ENCODE measurements around the gene PRKAA2.

Gene PRKAA2

GRCh38 chr1:56713112-56713511, 68.0 kb downstream of the PRKAA2 start:
- DNase-seq (ENCODE audit: low read depth), result no peak

GRCh38 chr1:56715156-56715555, 70.0 kb downstream of the PRKAA2 start:
- no peak for DNase-seq (ENCODE audit: low read depth)

DNA sequence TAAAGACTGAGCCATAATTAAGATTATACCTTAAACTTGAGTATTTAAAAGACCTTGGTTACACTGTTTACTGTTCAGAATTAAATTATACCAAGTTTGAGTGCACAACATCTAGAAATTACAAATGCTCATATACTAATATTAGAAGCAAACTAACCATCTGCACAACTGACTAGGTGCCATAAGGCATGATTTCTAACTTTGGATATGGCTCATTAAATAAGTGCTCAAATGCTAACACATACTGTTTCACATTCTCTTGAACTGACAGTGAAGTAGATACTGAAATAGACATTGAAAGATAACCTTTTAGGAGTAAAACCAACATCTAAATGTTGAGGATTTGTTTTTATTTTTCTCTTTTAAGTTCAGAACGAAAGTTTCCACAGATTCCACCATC, 74.1 kb downstream of the PRKAA2 start:
- DNase-seq (ENCODE audit: low read depth), result no peak

GRCh38 chr1:56726706-56727105, 81.6 kb downstream of the PRKAA2 start:
- DNase-seq (ENCODE audit: low read depth), result no peak

DNA sequence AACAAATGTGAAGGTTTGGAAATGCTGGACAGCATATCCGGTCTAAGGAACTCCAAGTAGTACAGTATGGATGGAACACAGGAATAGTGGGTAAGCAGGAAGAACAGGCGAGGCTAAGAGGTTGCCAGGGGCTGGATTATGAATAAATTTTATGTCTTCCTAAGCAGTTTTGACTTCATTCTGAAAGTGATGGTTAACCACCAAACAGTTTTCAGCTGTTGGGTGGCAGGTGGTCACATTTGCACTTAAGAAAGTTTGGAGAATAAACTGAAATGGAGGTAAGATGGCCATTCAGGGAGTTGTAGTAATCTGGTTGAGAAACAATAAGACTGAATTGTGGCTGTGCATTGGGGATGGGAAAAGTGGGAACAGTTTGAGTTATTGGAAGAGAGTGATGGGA, 83.8 kb downstream of the PRKAA2 start:
- DNase-seq (ENCODE audit: low read depth), result no peak

GRCh38 chr1:56745231-56745630, 100.1 kb downstream of the PRKAA2 start:
- DNase-seq (ENCODE audit: low read depth), result no peak

- no peak for DNase-seq (ENCODE audit: low read depth)
Observed at GRCh38 chr1:56754708-56755479, 109.8 kb downstream of the PRKAA2 start.

DNA sequence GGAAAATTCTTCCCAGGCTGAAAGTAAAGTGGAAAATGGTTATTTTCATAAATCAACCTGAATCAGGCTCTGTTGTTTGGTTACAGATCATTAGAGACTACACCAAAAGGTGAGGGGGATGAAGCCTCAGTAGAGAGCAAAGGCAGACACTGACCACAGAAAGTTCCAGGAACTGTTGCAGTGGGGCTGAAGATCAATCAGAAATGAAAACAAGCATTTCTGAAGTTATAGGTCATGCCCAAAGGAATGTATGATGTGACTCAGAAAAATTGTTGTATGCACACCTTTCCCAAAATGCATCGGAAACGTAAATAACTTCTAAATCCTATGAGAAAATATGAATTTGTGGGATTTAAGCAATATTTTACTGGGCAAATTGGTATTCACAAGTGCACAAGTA, 110.8 kb downstream of the PRKAA2 start:
- DNase-seq (ENCODE audit: low read depth), result no peak

DNA sequence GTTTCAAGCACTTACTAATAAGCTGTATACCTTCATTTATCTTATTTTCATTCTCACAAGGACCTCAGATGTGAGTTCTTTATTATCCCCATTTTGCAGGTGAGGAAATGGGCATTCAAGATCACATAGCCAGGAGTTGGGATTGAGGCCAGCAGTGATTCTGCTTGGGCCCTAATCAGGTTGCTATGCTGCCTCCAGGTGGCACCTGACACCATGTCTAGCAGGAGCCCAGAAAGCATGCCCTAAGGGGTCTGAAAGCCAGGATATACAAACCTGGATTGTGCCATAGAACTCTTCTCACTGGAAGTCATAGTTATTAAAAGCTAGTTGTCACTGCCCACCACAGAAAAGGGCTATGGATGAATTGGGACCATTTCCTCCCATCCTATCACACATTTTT, 113.0 kb downstream of the PRKAA2 start:
- DNase-seq (ENCODE audit: low read depth), result no peak

- DNase-seq (ENCODE audit: low read depth), result no peak
Observed at GRCh38 chr1:56758794-56759193, 113.7 kb downstream of the PRKAA2 start.
